Fibroblast of lung (primary cell): ENCODE results near the gene METTL21C. TPM values are rescaled to one million over a fixed set of nuclear protein-coding genes. Genes with fewer than 3 reads are reported as not detected.

Source experiments
- DNase-seq, 2 donors: peaks; one replicate each; pipeline versions ENCODE4 v3.0.0 to v3.0.0-alpha.2; 2010; ENCODE audit warnings: low read depth in 2 of 2
- H2AFZ ChIP-seq: 2 replicates; pipeline ENCODE4 v1.5.1; 2012; ENCODE audit warnings: low read length, control low read depth, inconsistent platforms
- H3K27ac ChIP-seq: 2 replicates; pipeline ENCODE4 v1.5.1; 2011; ENCODE audit warnings: low read length, control low read depth; ENCODE audit not compliant: insufficient read depth
- H3K27me3 ChIP-seq: 2 replicates; pipeline ENCODE4 v1.5.1; 2011; ENCODE audit warnings: mild to moderate bottlenecking, low read length; ENCODE audit not compliant: control insufficient read depth, insufficient read depth
- H3K36me3 ChIP-seq: 2 replicates; pipeline ENCODE4 v1.5.1; 2011; ENCODE audit warnings: low read length; ENCODE audit not compliant: control insufficient read depth, insufficient read depth
- H3K4me1 ChIP-seq: 2 replicates; pipeline ENCODE4 v1.5.1; 2011; ENCODE audit warnings: low read length; ENCODE audit not compliant: control insufficient read depth, insufficient read depth; ENCODE audit errors: extremely low read depth
- H3K4me2 ChIP-seq: 2 replicates; pipeline ENCODE4 v1.5.1; 2011; ENCODE audit warnings: low read length, control low read depth; ENCODE audit not compliant: insufficient read depth; ENCODE audit errors: extremely low read depth
- H3K4me3 ChIP-seq, 4 experiments: fragments of 200-600 bp in 1 of 4; sonication (generic) in 1 of 4; replicated peaks in 1 of 4; 2 replicates each; pipeline ENCODE4 v1.5.1; 2011 to 2016; ENCODE audit warnings: low read length in 4 of 4, low read depth in 3 of 4, mild to moderate bottlenecking in 3 of 4, control low read depth in 2 of 4, inconsistent platforms in 1 of 4, mixed read lengths in 1 of 4; ENCODE audit not compliant: insufficient read depth in 1 of 4; ENCODE audit errors: control extremely low read depth in 1 of 4
- H3K79me2 ChIP-seq: 2 replicates; pipeline ENCODE4 v1.5.1; 2012; ENCODE audit warnings: mild to moderate bottlenecking, low read length, inconsistent platforms; ENCODE audit not compliant: control insufficient read depth, insufficient read depth
- H3K9ac ChIP-seq: 2 replicates; pipeline ENCODE4 v1.5.1; 2011; ENCODE audit warnings: mild to moderate bottlenecking, low read length, control low read depth; ENCODE audit not compliant: insufficient read depth
- H3K9me3 ChIP-seq: 2 replicates; pipeline ENCODE4 v1.5.1; 2012; ENCODE audit warnings: low read depth, low read length; ENCODE audit not compliant: control insufficient read depth, insufficient read depth
- H4K20me1 ChIP-seq: 2 replicates; pipeline ENCODE4 v1.5.1; 2011; ENCODE audit warnings: low read length; ENCODE audit not compliant: control insufficient read depth, insufficient read depth; ENCODE audit errors: extremely low read depth
- EZH2 ChIP-seq: IDR thresholded peaks from 2 replicates; pipeline ENCODE4 v1.5.1; 2012; ENCODE audit warnings: low read length, control low read depth, mild to moderate bottlenecking; ENCODE audit errors: missing control alignments
- polyA plus RNA-seq, 2 donors: library from polyadenylated mRNA; depleted of rRNA in 1 of 2; stranded (reverse) in 1 of 2; unstranded in 1 of 2; fragments of >200 nt; gene quantifications; 2 replicates each; pipeline ENCODE4 v1.2.1, GENCODE V29; 2011 to 2012; ENCODE audit warnings: missing spikeins in 1 of 2
- total RNA-seq: library from RNA; depleted of rRNA; stranded (reverse); fragments of >200 nt; gene quantifications from 2 replicates; pipeline ENCODE4 v1.2.1, GENCODE V29; 2014
- TF ChIP-seq, protein P1 (sequence below), 2 donors: IDR thresholded peaks in 1 of 2; conservative IDR thresholded peaks in 1 of 2; 1 replicate in 1 of 2; 2 replicates in 1 of 2; pipeline ENCODE4 v1.5.1; 2011 to 2012; ENCODE audit warnings: low read length in 2 of 2, control low read depth in 1 of 2, inconsistent platforms in 1 of 2, low read depth in 1 of 2, mild to moderate bottlenecking in 1 of 2

METTL21C gene
- total and polyA plus RNA-seq, 2 donors (not counting 1 experiment from before 2014, with no cell fraction given) = 0.17 TPM; not detected in 1

DNA sequence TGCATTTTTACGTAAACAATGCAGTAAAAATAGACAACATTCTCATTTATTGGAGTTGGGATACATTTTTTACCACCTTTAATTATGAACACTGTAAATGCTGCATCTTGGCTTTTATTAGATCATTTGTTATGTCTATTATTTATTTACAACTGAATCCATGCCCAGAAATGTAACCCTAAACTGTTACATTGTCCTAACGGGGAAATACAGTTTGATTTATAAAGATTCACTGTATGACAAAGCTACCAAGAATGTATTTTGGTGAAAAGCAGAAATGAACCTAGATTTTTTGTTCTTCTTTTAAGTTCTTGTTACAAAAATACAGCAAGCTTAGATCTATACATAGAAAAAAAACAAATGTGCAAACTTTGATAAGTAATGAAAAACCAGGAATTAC is 1.1 kb downstream of the METTL21C start:
- peak; percentile 37 to 79 for DNase-seq
- H3K4me2 ChIP-seq = peak overlapping the region; percentile 48
- H3K4me3 ChIP-seq = no peak overlapping the region
- no peak overlapping the region for H3K27ac ChIP-seq
- H4K20me1 ChIP-seq = no peaks in the 10 kb centered on the region
- H3K27me3 ChIP-seq = peaks cover 10% of the 10 kb centered on the region
- H3K9me3 ChIP-seq = no peaks in the 10 kb centered on the region
- TF ChIP-seq EZH2 = no peak
- TF ChIP-seq, protein P1, sequence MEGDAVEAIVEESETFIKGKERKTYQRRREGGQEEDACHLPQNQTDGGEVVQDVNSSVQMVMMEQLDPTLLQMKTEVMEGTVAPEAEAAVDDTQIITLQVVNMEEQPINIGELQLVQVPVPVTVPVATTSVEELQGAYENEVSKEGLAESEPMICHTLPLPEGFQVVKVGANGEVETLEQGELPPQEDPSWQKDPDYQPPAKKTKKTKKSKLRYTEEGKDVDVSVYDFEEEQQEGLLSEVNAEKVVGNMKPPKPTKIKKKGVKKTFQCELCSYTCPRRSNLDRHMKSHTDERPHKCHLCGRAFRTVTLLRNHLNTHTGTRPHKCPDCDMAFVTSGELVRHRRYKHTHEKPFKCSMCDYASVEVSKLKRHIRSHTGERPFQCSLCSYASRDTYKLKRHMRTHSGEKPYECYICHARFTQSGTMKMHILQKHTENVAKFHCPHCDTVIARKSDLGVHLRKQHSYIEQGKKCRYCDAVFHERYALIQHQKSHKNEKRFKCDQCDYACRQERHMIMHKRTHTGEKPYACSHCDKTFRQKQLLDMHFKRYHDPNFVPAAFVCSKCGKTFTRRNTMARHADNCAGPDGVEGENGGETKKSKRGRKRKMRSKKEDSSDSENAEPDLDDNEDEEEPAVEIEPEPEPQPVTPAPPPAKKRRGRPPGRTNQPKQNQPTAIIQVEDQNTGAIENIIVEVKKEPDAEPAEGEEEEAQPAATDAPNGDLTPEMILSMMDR (conservative IDR thresholded peaks at IDR 0.05 in 1 of 2, IDR thresholded peaks at IDR 0.05 in 1 of 2; ENCODE audit: low read depth in 1 of 2, low read length in 2 of 2) = no peak
- H3K4me1 ChIP-seq = peaks cover 4% of the 10 kb centered on the region
- no peak overlapping the region for H3K9ac ChIP-seq
- no peaks in the 10 kb centered on the region for H3K79me2 ChIP-seq
- no peaks in the 10 kb centered on the region for H3K36me3 ChIP-seq
- H2AFZ ChIP-seq = no peak overlapping the region

DNA sequence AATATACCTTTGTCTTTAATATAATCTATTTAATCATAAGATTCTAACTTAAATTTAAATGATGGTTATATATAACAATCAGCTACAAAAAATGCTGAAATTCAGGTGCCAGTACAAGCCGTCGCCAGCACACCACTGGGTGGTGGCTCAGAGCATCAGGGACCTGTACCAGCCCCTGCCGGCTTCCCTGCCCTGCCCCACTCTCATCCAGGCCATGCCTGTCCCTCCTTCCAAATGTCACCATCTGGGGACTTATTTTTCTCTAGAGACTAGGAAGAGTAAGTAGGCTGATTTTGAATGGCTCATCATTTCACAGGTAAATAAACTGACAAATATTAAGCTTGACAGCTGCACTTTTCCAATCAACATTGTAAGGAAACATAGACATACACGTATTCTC is 1.6 kb downstream of the METTL21C start:
- no peak overlapping the region for H3K9ac ChIP-seq
- peaks cover 13% of the 10 kb centered on the region for H3K27me3 ChIP-seq
- no peak for DNase-seq
- peaks cover 4% of the 10 kb centered on the region for H3K4me1 ChIP-seq
- no peak overlapping the region for H3K4me3 ChIP-seq
- TF ChIP-seq, protein P1 (conservative IDR thresholded peaks at IDR 0.05 in 1 of 2, IDR thresholded peaks at IDR 0.05 in 1 of 2; ENCODE audit: low read depth in 1 of 2, low read length in 2 of 2) = no peak
- no peak for TF ChIP-seq EZH2
- no peaks in the 10 kb centered on the region for H4K20me1 ChIP-seq
- no peak overlapping the region for H2AFZ ChIP-seq
- H3K27ac ChIP-seq = no peak overlapping the region
- H3K36me3 ChIP-seq = no peaks in the 10 kb centered on the region
- no peak overlapping the region for H3K4me2 ChIP-seq
- H3K9me3 ChIP-seq = no peaks in the 10 kb centered on the region
- no peaks in the 10 kb centered on the region for H3K79me2 ChIP-seq

DNA sequence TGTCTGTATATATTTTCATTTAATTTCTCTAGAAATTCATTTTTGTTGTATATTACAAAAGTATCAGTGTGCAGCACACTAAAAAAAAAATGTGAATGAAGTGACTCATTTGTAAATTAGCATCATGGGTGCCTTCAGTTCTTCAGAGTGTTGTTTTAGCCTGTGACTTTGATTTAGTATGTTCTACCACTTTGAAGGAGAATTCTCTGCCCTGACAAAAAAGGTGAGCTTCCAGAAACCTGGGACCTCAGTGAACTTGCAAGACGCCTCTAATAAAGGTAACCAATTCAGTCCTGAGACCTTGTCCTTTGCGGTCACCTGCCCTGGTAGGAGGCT is 2.4 kb downstream of the METTL21C start:
- Histone ChIP-seq H3K27ac (no peak overlapping the region), H3K4me3 (no peak overlapping the region)
- TF ChIP-seq, protein P1 (conservative IDR thresholded peaks at IDR 0.05 in 1 of 2, IDR thresholded peaks at IDR 0.05 in 1 of 2; ENCODE audit: low read depth in 1 of 2, low read length in 2 of 2) = no peak
- no peak for TF ChIP-seq EZH2

More for the DNA sequence above, 2.4 kb downstream of the METTL21C start:
- Histone ChIP-seq H3K27me3 (peaks cover 15% of the 10 kb centered on the region), H4K20me1 (no peaks in the 10 kb centered on the region), H2AFZ (no peak overlapping the region), H3K9me3 (no peaks in the 10 kb centered on the region), H3K79me2 (no peaks in the 10 kb centered on the region), H3K36me3 (no peaks in the 10 kb centered on the region), H3K4me2 (no peak overlapping the region), H3K4me1 (peaks cover 4% of the 10 kb centered on the region), H3K9ac (no peak overlapping the region)
- no peak for DNase-seq
